SK-N-SH (cell line): ENCODE data around the gene ALPK3.

Source experiments
- CTCF ChIP-seq: fragments of 200-600 bp; sonication (generic); IDR thresholded peaks from 2 replicates; pipeline ENCODE4 v1.6.1; 2017; ENCODE audit warnings: antibody characterized with exemption, mild to moderate bottlenecking, moderate library complexity
- EP300 ChIP-seq, 2 experiments: IDR thresholded peaks; 2 replicates each; pipeline versions ENCODE4 v1.4.0 to v1.6.1; 2012; ENCODE audit warnings: borderline replicate concordance in 1 of 2, low read depth in 1 of 2, low read length in 1 of 2
- EZH2phosphoT487 ChIP-seq: fragments of 200-600 bp; sonication (generic); IDR thresholded peaks from 2 replicates; pipeline ENCODE4 v1.6.1; 2017; ENCODE audit warnings: low read depth, mixed run types, mild to moderate bottlenecking, antibody characterized with exemption, moderate library complexity, borderline replicate concordance
- FOXM1 ChIP-seq: IDR thresholded peaks from 2 replicates; pipeline ENCODE4 v1.4.0; 2012; ENCODE audit warnings: low read depth, mild to moderate bottlenecking
- GABPA ChIP-seq: IDR thresholded peaks from 2 replicates; pipeline ENCODE4 v1.4.0; 2012; ENCODE audit warnings: low read depth, mild to moderate bottlenecking
- RAD21 ChIP-seq: IDR thresholded peaks from 2 replicates; pipeline ENCODE4 v1.6.1; 2012; ENCODE audit warnings: mild to moderate bottlenecking, low read length
- SIN3A ChIP-seq: IDR thresholded peaks from 2 replicates; pipeline ENCODE4 v1.6.1; 2012; ENCODE audit warnings: low read depth, mild to moderate bottlenecking, low read length, moderate library complexity, borderline replicate concordance
- USF1 ChIP-seq: IDR thresholded peaks from 2 replicates; pipeline ENCODE4 v1.4.0; 2012; ENCODE audit warnings: low read depth, borderline replicate concordance
- YY1 ChIP-seq: IDR thresholded peaks from 2 replicates; pipeline ENCODE4 v1.4.0; 2012; ENCODE audit warnings: low read depth, mild to moderate bottlenecking
- ZBTB33 ChIP-seq: IDR thresholded peaks from 2 replicates; pipeline ENCODE4 v1.4.0; 2012; ENCODE audit warnings: low read depth, borderline replicate concordance

- TF ChIP-seq FOXM1 = no peak
- TF ChIP-seq SIN3A = no peak
- no peak for TF ChIP-seq CTCF
- TF ChIP-seq EZH2phosphoT487 = no peak
- no peak for TF ChIP-seq USF1
- TF ChIP-seq YY1 = no peak
- no peak for TF ChIP-seq RAD21
- TF ChIP-seq GABPA = no peak
- TF ChIP-seq ZBTB33 = no peak
- no peak for TF ChIP-seq EP300 (IDR thresholded peaks at IDR 0.05; ENCODE audit: borderline replicate concordance in 1 of 2, low read depth in 1 of 2, low read length in 1 of 2)
Measured at GRCh38 chr15:84846269-84846668, 29.1 kb downstream of the ALPK3 start.
